OCI-LY7 (cell line): ENCODE measurements around the gene PRRG2. TPM values are rescaled to one million over a fixed set of nuclear protein-coding genes. Genes with fewer than 3 reads are reported as not detected.
"Not testable (repeated sequence)": the region's sequence is repeated elsewhere in the genome, so short reads cannot be mapped to it uniquely, and the experiment has no call there.

ENCODE experiments used
- BruUV-seq: library from RNA; stranded (reverse); fragments of 400-500 nt; replicated peaks from 2 replicates; lab custom pipeline; 2021; lab: Mats Ljungman, UMichigan
- CTCF ChIA-PET: fragments of 300-600 bp; sonication (Branson Sonifier 250); formaldehyde crosslinking; loops from one replicate; lab custom pipeline; 2022; ENCODE audit warnings: antibody characterized with exemption; ENCODE audit not compliant: unreplicated experiment; lab: Charles Lee
- POLR2A ChIA-PET: fragments of 300-600 bp; sonication (Branson Sonifier 250); formaldehyde crosslinking; loops from one replicate; lab custom pipeline; 2022; ENCODE audit warnings: antibody characterized with exemption; lab: Charles Lee
- DNase-seq: peaks from one replicate; pipeline ENCODE4 v3.0.0-alpha.2; 2015; ENCODE audit warnings: low spot score
- H2AFZ ChIP-seq: fragments of 200-600 bp; sonication (generic), shearing (Covaris generic); 2 replicates; pipeline ENCODE4 v1.6.1; 2014; ENCODE audit warnings: mild to moderate bottlenecking, antibody characterized with exemption, low read length, moderate library complexity
- H3K27ac ChIP-seq: fragments of 200-600 bp; sonication (generic); 2 replicates; pipeline ENCODE4 v1.5.1; 2014; ENCODE audit warnings: mixed run types, low read depth, mild to moderate bottlenecking, moderate library complexity, low read length, inconsistent platforms; ENCODE audit not compliant: poor library complexity, severe bottlenecking
- H3K36me3 ChIP-seq: fragments of 200-600 bp; sonication (generic); 2 replicates; pipeline ENCODE4 v1.6.1; 2014; ENCODE audit warnings: mild to moderate bottlenecking, antibody characterized with exemption, low read length, moderate library complexity, mixed read lengths; ENCODE audit not compliant: insufficient read depth
- H3K4me1 ChIP-seq: fragments of 200-600 bp; sonication (generic); 2 replicates; pipeline ENCODE4 v1.5.1; 2014; ENCODE audit warnings: mild to moderate bottlenecking, low read length; ENCODE audit not compliant: insufficient read depth, poor library complexity, severe bottlenecking
- H3K4me2 ChIP-seq: fragments of 200-600 bp; sonication (generic); 2 replicates; pipeline ENCODE4 v1.6.1; 2014; ENCODE audit warnings: mild to moderate bottlenecking, low read length
- H3K4me3 ChIP-seq: fragments of 200-600 bp; sonication (generic); 2 replicates; pipeline ENCODE4 v1.5.1; 2014; ENCODE audit warnings: mild to moderate bottlenecking, low read depth, low read length; ENCODE audit not compliant: poor library complexity, severe bottlenecking
- H3K79me2 ChIP-seq: fragments of 200-600 bp; sonication (generic); 2 replicates; pipeline ENCODE4 v1.6.1; 2016; ENCODE audit warnings: low read depth, mild to moderate bottlenecking, low read length, moderate library complexity, mixed read lengths; ENCODE audit not compliant: insufficient read depth
- H3K9me2 ChIP-seq: fragments of 200-600 bp; sonication (generic); 2 replicates; pipeline ENCODE4 v1.6.1; 2016; ENCODE audit warnings: mild to moderate bottlenecking, low read length, mixed read lengths; ENCODE audit not compliant: insufficient read depth
- H3K9me3 ChIP-seq: fragments of 200-600 bp; sonication (generic); 2 replicates; pipeline ENCODE4 v1.6.1; 2014; ENCODE audit warnings: mild to moderate bottlenecking, mixed run types, low read length, mixed read lengths
- H4K20me1 ChIP-seq: fragments of 200-600 bp; sonication (generic); 2 replicates; pipeline ENCODE4 v1.6.1; 2014; ENCODE audit warnings: mild to moderate bottlenecking, antibody characterized with exemption, low read length, moderate library complexity, mixed read lengths; ENCODE audit not compliant: insufficient read depth
- CTCF ChIP-seq: fragments of 200-600 bp; sonication (generic); conservative IDR thresholded peaks from 2 replicates; pipeline ENCODE4 v1.5.1; 2014; ENCODE audit warnings: mild to moderate bottlenecking, antibody characterized with exemption, low read length, moderate library complexity, mixed read lengths
- EZH2phosphoT487 ChIP-seq: fragments of 200-600 bp; sonication (generic); IDR thresholded peaks from 2 replicates; pipeline ENCODE4 v1.6.1; 2018; ENCODE audit warnings: low read depth, borderline replicate concordance, mild to moderate bottlenecking, mixed run types, antibody characterized with exemption, low read length, moderate library complexity, mixed read lengths
- intact Hi-C: fragments of 100-400 bp; cut with micrococcal nuclease; formaldehyde crosslinking; loops from one replicate; pipeline ENCODE4 v1.10.0; 2022; ENCODE audit not compliant: unreplicated experiment
- total RNA-seq, 2 experiments: library from RNA; depleted of rRNA in 1 of 2; stranded (reverse); fragments of >200 nt in 1 of 2; shearing (Covaris generic) in 1 of 2; gene quantifications; 2 replicates each; pipeline ENCODE4 v1.2.3, GENCODE V29; 2014 to 2022

PRRG2 gene
- total RNA-seq, 2 experiments from 2014 or later, result 2.4 to 2.7 TPM

DNA sequence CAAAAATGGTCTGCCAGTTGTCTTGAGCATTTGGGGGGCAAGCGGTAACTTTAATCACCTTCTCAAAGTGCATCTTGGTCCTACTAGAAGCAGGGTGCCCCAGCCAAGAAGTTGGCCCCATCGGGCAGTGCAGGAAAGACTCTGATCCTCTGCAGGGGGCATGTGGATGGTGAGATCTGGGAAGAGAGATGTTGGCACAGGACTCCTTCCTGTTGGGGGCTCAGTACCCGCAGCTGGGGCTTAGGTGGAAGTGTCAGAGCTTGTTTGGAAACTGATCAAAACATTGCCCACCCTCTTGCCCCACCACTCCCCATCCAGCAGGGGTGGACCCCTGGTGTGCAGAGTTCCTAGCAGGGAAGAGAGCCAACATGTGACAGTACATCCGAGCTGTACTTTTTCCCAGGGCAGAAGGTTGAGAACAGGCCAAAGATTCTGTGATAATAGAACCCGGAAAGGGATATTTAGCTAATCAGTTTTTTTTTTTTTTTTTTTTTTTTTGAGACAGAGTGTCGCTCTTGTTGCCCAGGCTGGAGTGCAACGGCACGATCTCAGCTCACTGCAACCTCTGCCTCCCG, 50.0 kb downstream of the PRRG2 start:
- Histone ChIP-seq H3K79me2 (no peaks in the 10 kb centered on the region), H3K4me1 (no peaks in the 10 kb centered on the region), H3K4me2 (no peak overlapping the region), H2AFZ (no peak overlapping the region), H3K4me3 (no peak overlapping the region), H3K9me2 (no peaks in the 10 kb centered on the region), H3K27ac (no peak overlapping the region), H3K36me3 (peaks cover 30% of the 10 kb centered on the region), H4K20me1 (no peaks in the 10 kb centered on the region), H3K9me3 (no peaks in the 10 kb centered on the region)
- ChIA-PET POLR2A (interaction anchor here (0.6 kb wide), 1 partner anchor 20 kb away, joined by 3 read pairs; no protein-coding TSS in a partner anchor), CTCF (no interaction called here)
- DNase-seq, result no peak
- TF ChIP-seq CTCF (no peak), EZH2phosphoT487 (no peak)
- intact Hi-C loops, result no loop called here
- BruUV-seq, result TSS peak; percentile 46

DNA sequence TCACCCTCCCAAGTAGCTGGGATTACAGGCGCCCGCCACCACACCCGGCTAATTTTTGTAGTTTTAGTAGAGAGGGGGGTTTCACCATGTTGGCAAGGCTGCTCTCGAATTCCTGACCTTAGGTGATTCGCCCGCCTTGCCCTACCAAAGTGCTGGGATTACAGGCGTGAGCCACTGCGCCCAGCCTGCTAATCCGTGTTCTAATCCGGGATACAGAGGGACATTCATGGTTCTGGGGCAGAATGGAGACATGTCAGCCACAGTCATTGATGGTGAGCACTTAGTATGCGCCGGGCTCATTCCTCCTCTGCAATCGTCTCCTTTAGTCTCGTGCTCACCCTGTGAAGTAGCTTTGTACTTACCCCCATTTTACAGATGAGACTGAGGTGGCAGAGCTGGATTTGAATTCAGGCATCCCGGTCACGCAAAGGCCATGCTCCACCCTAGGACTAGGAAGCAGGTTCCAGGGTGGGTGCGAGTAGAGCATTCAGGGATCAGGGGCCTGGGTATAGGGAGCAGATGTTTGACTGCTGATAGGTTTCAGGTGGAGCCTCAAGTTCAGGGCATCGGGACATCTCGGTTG, 50.6 kb downstream of the PRRG2 start:
- Histone ChIP-seq H3K36me3 (peaks cover 24% of the 10 kb centered on the region; the same call in 1 of the 2 replicates), H3K4me1 (no peaks in the 10 kb centered on the region), H3K9me2 (no peaks in the 10 kb centered on the region), H3K4me2 (no peak overlapping the region), H4K20me1 (no peaks in the 10 kb centered on the region), H3K27ac (no peak overlapping the region), H3K4me3 (no peak overlapping the region), H3K79me2 (no peaks in the 10 kb centered on the region), H3K9me3 (no peaks in the 10 kb centered on the region), H2AFZ (no peak overlapping the region)
- TF ChIP-seq CTCF (no peak), EZH2phosphoT487 (no peak)
- intact Hi-C loops, result no loop called here
- ChIA-PET POLR2A (no interaction called here), CTCF (no interaction called here)
- BruUV-seq, result no TSS peak
- DNase-seq, result no peak

- H3K79me2 ChIP-seq, result no peaks in the 10 kb centered on the region
- H3K4me1 ChIP-seq, result no peaks in the 10 kb centered on the region
- no peak overlapping the region for H2AFZ ChIP-seq
- DNase-seq, result no peak
- H3K9me2 ChIP-seq, result no peaks in the 10 kb centered on the region
- intact Hi-C loops, result no loop called here
- no peaks in the 10 kb centered on the region for H3K9me3 ChIP-seq
- peaks cover 16% of the 10 kb centered on the region; the same call in 1 of the 2 replicates for H3K36me3 ChIP-seq
- no peak for TF ChIP-seq EZH2phosphoT487
- no peak overlapping the region for H3K27ac ChIP-seq
- no peaks in the 10 kb centered on the region for H4K20me1 ChIP-seq
- ChIA-PET CTCF (no interaction called here), POLR2A (no interaction called here)
- no peak overlapping the region for H3K4me3 ChIP-seq
- no peak overlapping the region for H3K4me2 ChIP-seq
- BruUV-seq, result no TSS peak
These were observed 51.5 kb downstream of the PRRG2 start for GRCh38 chr19:49632576-49632975.

DNA sequence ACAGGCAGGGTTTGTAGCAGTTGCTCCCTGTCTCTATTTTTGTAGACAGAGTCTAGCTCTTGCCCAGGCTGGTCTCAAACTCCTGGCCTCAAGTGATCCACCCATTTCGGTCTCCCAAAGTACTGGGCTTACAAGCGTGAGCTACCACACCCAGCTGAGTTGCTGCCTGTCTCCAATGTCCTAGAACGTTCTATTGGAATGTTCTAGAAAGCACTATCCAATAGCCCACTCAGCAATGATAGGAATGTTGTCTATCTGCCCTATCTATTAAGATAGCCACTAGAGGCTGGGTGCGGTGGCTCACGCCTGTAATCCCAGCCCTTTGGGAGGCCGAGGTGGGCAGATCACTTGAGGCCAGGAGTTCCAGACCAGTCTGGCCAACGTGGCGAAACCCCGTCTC, 52.2 kb downstream of the PRRG2 start:
- POLR2A ChIA-PET, H3K4me2 ChIP-seq, CTCF ChIA-PET: not testable (repeated sequence)

More for the DNA sequence above, 52.2 kb downstream of the PRRG2 start:
- intact Hi-C loops, H3K9me2 ChIP-seq, DNase-seq, H2AFZ ChIP-seq, H3K4me1 ChIP-seq, H3K9me3 ChIP-seq, H3K27ac ChIP-seq, H3K4me3 ChIP-seq, H4K20me1 ChIP-seq, BruUV-seq, H3K79me2 ChIP-seq: not testable (repeated sequence)
- H3K36me3 ChIP-seq, result peaks cover 11% of the 10 kb centered on the region; the same call in 1 of the 2 replicates
